Activated T-helper 1 cell treated with anti-CD3 and anti-CD28 coated beads, Interleukin-12 subunit alpha, Interleukin-12 subunit beta, Interleukin-2, Interleukin-4 antibody, amounts not matched to agents 30 ng/mL and 10 ng/mL and 1 ng/mL, durations not matched to agents 14 hours and 24 hours and 36 hours (primary cell): ENCODE results near the gene NCAM2. TPM values are rescaled to one million over a fixed set of nuclear protein-coding genes. Genes with fewer than 3 reads are reported as not detected.

Source experiments
- DNase-seq: peaks from one replicate; pipeline ENCODE4 v3.0.0; 2021; ENCODE audit warnings: low spot score
- H3K27ac Mint-ChIP-seq: one replicate; pipeline ENCODE4 v1.8.0; 2021; ENCODE audit warnings: mild to moderate bottlenecking, mixed read lengths
- H3K27me3 Mint-ChIP-seq: one replicate; pipeline ENCODE4 v1.8.0; 2022; ENCODE audit warnings: mild to moderate bottlenecking, moderate library complexity, mixed read lengths; ENCODE audit not compliant: insufficient read depth
- H3K36me3 Mint-ChIP-seq: one replicate; pipeline ENCODE4 v1.8.0; 2021; ENCODE audit warnings: low read depth, mixed read lengths
- H3K4me1 Mint-ChIP-seq: one replicate; pipeline ENCODE4 v1.8.0; 2021; ENCODE audit warnings: low read depth, mixed read lengths
- H3K4me3 Mint-ChIP-seq: one replicate; pipeline ENCODE4 v1.8.0; 2021; ENCODE audit warnings: mild to moderate bottlenecking, moderate library complexity, mixed read lengths
- H3K9me3 Mint-ChIP-seq: one replicate; pipeline ENCODE4 v1.8.0; 2021; ENCODE audit warnings: mixed read lengths
- intact Hi-C: fragments of 100-400 bp; cut with micrococcal nuclease; formaldehyde crosslinking; loops from one replicate; pipeline ENCODE4 v1.15.1; 2024
- total RNA-seq: library from RNA; stranded (reverse); gene quantifications from 2 replicates; pipeline ENCODE4 v1.2.3, GENCODE V29; 2022

NCAM2 gene
- total RNA-seq, 1 donor from 2014 or later, result not detected

DNA sequence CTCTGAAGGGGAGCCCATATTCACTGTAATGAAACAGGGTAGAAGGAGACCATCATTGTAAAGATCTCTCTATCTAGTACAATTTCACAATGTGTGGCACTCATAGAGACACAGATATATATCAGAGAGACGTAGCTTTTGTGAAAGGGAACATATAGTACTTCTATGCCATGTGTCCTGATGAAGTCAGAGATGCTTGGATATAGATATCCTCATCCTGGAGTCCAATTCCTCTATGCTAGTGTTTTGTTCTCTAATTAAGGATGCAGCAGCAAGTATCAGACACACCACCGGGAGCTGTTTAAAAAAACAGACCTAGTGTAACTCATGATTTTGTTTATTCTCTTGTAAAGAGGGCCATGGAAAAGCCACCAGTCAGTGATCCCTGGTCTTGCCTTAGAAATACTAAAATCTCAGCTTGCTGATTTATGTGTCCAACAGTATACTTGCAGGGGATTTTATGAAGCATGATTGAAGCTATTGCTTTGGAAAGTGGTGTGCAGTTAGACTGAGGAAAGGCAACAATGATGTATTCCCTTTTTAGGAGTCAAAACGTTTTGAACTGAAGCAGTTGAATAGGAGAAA, 2.5 kb downstream of the NCAM2 start:
- intact Hi-C loops, result loop anchor here (10.0 kb wide), 1 partner anchor 374 kb away; no protein-coding TSS in a partner anchor
- DNase-seq, result no peak
- no peaks in the 10 kb centered on the region for H3K36me3 Mint-ChIP-seq
- peaks cover 6% of the 10 kb centered on the region for H3K4me1 Mint-ChIP-seq
- peaks cover 29% of the 10 kb centered on the region for H3K27me3 Mint-ChIP-seq
- H3K4me3 Mint-ChIP-seq, result no peak overlapping the region
- H3K9me3 Mint-ChIP-seq, result no peaks in the 10 kb centered on the region
- H3K27ac Mint-ChIP-seq, result no peak overlapping the region

DNA sequence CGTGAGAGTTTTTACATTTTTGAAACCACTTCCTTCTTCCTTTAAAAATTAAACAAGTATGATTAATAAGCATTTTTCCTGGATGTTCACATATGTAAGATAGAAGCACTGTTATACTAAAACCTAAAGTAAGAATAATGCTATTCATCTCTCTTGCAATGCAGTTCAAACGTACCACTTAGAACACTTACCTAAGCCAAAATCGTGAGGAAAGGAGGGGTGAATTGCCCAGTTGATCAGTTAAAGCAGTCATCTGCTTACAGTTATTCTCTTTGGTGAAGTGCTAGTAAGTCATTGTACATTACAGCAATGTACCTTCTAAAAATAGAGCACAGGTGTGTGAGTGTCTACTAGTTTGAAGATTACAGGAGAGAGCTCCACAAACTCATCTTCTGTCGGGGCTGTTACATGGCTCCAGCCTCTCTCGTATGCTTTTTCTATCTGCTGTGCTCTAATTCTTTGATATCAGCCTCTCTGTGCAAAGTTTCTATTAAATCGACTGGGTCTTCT, 3.4 kb downstream of the NCAM2 start:
- peaks cover 6% of the 10 kb centered on the region for H3K4me1 Mint-ChIP-seq
- intact Hi-C loops, result loop anchor here (10.0 kb wide), 1 partner anchor 373 kb away; no protein-coding TSS in a partner anchor
- peaks cover 29% of the 10 kb centered on the region for H3K27me3 Mint-ChIP-seq
- H3K27ac Mint-ChIP-seq, result no peak overlapping the region
- H3K9me3 Mint-ChIP-seq, result no peaks in the 10 kb centered on the region
- DNase-seq, result no peak
- no peaks in the 10 kb centered on the region for H3K36me3 Mint-ChIP-seq
- no peak overlapping the region for H3K4me3 Mint-ChIP-seq

DNA sequence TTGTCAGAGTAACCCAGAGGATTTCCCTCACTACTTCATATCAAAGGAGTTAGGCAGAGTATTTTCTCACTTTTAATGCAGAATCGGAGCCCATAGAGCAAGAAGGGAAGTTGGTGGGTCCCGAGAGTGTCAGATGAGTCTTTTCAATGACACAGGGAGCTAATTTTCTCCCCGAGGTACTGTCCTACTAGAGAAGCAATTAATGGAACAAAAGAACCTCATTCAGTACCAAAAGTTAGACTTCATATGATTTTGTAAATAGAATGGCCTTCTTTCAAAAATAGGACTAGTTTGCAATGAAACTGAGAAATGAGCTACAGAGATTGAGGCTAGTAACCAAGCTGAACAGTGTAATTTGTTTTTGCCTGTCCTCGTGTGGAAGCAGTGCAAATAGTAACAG, 3.9 kb downstream of the NCAM2 start:
- DNase-seq, result no peak
- Mint-ChIP-seq H3K4me1 (peaks cover 6% of the 10 kb centered on the region), H3K9me3 (no peaks in the 10 kb centered on the region), H3K36me3 (no peaks in the 10 kb centered on the region), H3K27me3 (peaks cover 24% of the 10 kb centered on the region), H3K4me3 (no peak overlapping the region), H3K27ac (no peak overlapping the region)
- intact Hi-C loops, result loop anchor here (10.0 kb wide), 1 partner anchor 373 kb away; no protein-coding TSS in a partner anchor

DNA sequence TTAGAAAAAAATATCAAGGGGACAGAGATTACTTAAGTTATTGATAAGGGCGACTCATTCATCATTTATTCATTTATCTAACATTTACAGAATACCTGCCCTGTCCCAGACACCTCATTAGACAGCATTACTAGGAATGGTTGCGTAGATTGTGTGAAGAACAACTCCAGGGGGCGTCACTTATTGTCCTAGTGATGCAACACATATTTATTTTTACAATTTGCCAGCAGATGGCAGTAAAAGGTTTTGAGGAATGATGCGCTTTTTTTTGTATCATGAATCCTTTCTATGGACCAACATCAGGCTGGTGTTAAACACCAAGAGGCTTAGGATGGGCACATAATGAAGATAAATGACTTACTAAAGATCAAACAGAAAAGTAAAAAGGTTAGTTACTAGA, 5.5 kb downstream of the NCAM2 start:
- H3K9me3 Mint-ChIP-seq, result no peaks in the 10 kb centered on the region
- peaks cover 17% of the 10 kb centered on the region for H3K27me3 Mint-ChIP-seq
- no peak overlapping the region for H3K27ac Mint-ChIP-seq
- H3K4me1 Mint-ChIP-seq, result peaks cover 2% of the 10 kb centered on the region
- intact Hi-C loops, result loop anchor here (10.0 kb wide), 1 partner anchor 371 kb away; no protein-coding TSS in a partner anchor
- no peak overlapping the region for H3K4me3 Mint-ChIP-seq
- no peaks in the 10 kb centered on the region for H3K36me3 Mint-ChIP-seq
- DNase-seq, result no peak

DNA sequence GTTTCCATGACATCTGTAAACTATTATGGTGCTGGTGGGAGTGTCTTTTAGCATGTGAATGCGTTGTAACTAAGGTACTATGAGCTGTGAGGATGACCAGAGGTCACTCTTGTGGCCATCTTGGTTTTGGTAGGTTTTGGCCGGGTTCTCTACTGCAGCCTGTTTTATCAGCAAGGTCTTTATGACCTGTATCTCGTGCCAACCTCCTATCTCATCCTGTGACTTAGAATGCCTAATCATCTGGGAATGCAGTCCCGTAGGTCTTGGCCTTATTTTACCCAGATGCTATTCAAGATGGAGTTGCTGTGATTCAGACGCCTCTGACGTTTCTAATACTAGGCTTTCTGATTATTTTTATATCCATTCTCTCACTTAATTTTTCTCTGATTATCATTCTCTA, 9.4 kb downstream of the NCAM2 start:
- Mint-ChIP-seq H3K27me3 (no peaks in the 10 kb centered on the region), H3K27ac (no peak overlapping the region), H3K9me3 (no peaks in the 10 kb centered on the region), H3K4me1 (no peaks in the 10 kb centered on the region), H3K4me3 (no peak overlapping the region), H3K36me3 (no peaks in the 10 kb centered on the region)
- no peak for DNase-seq
- intact Hi-C loops, result loop anchor here (10.0 kb wide), 1 partner anchor 367 kb away; no protein-coding TSS in a partner anchor

DNA sequence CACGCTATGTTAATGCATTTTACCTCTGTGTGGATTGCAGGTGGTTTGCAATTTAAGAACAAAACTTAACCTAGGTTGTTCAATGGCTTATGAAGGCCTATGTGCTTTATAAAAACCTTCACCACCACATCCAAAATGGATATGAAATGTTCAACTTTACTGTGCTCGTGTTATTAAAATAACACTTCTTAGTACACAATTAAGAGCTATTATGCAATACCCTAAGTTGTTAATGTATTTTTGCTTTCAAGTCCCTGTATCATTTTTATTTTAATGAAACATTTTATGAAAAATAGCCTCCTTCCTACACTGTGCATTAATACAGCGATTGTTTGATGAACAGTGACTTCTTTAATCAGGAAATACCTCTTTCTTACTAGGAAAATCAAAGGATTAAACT, 12.0 kb downstream of the NCAM2 start:
- H3K9me3 Mint-ChIP-seq, result no peaks in the 10 kb centered on the region
- intact Hi-C loops, result no loop called here
- no peaks in the 10 kb centered on the region for H3K4me1 Mint-ChIP-seq
- H3K27me3 Mint-ChIP-seq, result no peaks in the 10 kb centered on the region
- no peaks in the 10 kb centered on the region for H3K36me3 Mint-ChIP-seq
- DNase-seq, result no peak
- no peak overlapping the region for H3K4me3 Mint-ChIP-seq
- H3K27ac Mint-ChIP-seq, result no peak overlapping the region

DNA sequence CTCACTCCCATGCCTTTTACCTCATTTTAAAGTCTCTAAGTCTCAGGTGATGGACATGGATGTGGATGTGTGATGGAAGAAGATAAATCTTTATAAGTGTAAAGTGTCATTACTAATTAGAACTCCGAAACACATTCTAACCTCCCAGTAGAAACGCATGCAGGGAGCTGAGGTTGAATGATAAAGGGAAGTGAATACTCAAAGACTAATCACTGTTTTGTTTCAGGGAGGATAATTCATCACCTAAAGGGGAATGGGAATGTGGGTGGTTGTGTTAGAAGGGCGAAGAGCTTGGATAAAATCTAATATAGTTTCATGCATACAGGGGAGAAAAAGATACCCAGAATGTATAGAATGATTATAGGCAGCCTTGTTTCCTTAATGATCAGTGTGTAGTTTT, 12.5 kb downstream of the NCAM2 start:
- no peaks in the 10 kb centered on the region for H3K9me3 Mint-ChIP-seq
- H3K36me3 Mint-ChIP-seq, result no peaks in the 10 kb centered on the region
- no peak overlapping the region for H3K27ac Mint-ChIP-seq
- no peaks in the 10 kb centered on the region for H3K4me1 Mint-ChIP-seq
- DNase-seq, result no peak
- no peak overlapping the region for H3K4me3 Mint-ChIP-seq
- H3K27me3 Mint-ChIP-seq, result no peaks in the 10 kb centered on the region
- intact Hi-C loops, result no loop called here

DNA sequence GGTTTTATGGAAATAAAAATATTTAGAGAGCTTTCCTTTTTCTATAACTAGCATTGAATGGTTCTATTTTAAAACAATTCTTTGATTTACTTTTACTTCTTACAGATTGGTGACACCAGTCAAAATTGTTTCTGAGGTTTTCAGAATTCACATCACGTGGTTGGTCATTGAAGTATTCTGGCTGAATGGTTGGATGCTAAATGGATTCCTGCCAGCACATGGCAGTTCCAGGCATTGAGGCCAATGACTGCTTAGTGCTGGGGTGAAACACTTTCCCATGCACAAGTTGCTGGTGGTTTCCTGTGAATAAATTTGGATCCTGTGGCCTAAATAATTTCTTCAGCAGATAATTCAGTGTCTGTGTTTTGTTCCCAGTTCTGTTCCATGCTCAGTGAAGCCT, 20.6 kb downstream of the NCAM2 start:
- no peak overlapping the region for H3K4me3 Mint-ChIP-seq
- H3K4me1 Mint-ChIP-seq, result no peaks in the 10 kb centered on the region
- intact Hi-C loops, result no loop called here
- no peak overlapping the region for H3K27ac Mint-ChIP-seq
- no peak for DNase-seq
- H3K27me3 Mint-ChIP-seq, result no peaks in the 10 kb centered on the region
- no peaks in the 10 kb centered on the region for H3K9me3 Mint-ChIP-seq
- H3K36me3 Mint-ChIP-seq, result no peaks in the 10 kb centered on the region

DNA sequence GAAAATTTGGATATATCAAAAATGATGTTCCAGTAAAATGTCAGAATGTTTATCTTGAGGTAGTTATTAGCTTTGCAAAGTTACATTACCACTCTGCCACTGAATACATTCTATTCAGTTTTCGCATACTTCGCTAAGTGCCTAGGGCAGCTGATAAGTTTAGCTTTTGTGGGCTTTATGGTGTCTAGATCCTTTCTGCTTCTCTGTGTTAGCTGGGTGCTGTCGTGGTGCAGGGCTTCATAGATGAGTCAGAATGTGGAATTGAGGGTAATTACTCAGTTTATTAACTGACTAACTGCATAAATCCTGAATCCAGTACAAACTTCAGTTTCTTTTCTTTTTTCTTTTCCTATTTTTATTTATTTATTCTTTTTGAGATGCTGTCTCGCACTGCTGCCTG, 21.5 kb downstream of the NCAM2 start:
- no peak overlapping the region for H3K27ac Mint-ChIP-seq
- no peak for DNase-seq
- no peak overlapping the region for H3K4me3 Mint-ChIP-seq
- intact Hi-C loops, result no loop called here
- H3K4me1 Mint-ChIP-seq, result no peaks in the 10 kb centered on the region
- no peaks in the 10 kb centered on the region for H3K27me3 Mint-ChIP-seq
- no peaks in the 10 kb centered on the region for H3K36me3 Mint-ChIP-seq
- no peaks in the 10 kb centered on the region for H3K9me3 Mint-ChIP-seq

DNA sequence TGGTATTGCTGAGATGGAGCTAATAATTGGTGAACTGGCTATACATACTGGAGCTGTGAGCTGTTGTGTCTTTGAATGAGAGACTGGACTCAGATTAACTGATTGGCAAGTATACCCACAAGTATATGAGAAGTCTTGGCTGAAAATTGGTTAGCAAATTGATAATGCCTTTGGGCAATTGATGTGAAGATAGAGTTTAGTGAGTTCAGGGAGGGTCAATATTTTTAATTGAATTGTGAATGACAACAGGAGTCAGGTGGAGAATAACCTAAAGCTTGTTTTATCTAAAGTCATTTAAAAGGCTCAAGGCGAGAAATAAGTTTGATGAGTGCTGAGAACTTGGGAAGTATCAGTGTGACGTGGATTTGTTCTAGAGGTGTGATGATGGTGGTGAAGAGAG, 27.5 kb downstream of the NCAM2 start:
- H3K27me3 Mint-ChIP-seq, result no peaks in the 10 kb centered on the region
- H3K4me1 Mint-ChIP-seq, result no peaks in the 10 kb centered on the region
- intact Hi-C loops, result no loop called here
- no peaks in the 10 kb centered on the region for H3K36me3 Mint-ChIP-seq
- no peak overlapping the region for H3K4me3 Mint-ChIP-seq
- no peaks in the 10 kb centered on the region for H3K9me3 Mint-ChIP-seq
- no peak for DNase-seq
- H3K27ac Mint-ChIP-seq, result no peak overlapping the region

DNA sequence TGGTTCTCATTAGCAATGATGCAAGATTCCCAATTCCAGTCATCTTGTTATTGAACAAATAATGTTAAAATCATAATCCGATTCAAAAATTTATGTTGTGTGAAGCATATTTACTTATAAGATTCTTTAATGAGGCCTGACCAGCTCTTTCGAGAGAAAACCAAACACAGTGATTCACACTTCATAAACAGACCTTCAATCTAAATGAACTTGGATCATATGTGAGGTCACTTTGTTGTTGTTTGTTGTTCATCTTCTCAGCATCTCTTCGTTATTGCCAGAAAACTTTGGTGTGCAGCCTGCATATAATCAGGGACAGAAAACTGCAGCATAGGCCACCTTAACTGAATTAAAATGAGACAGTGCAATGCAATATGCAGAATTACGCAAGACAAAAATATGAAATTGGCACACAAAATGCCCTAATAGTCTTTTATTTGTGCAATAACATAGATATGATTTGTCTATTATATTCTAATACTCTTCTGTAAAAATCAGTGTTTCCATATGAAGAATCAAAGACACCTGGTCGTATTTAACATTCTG, 30.1 kb downstream of the NCAM2 start:
- Mint-ChIP-seq H3K9me3 (no peaks in the 10 kb centered on the region), H3K27ac (no peak overlapping the region), H3K4me1 (no peaks in the 10 kb centered on the region), H3K36me3 (no peaks in the 10 kb centered on the region), H3K4me3 (no peak overlapping the region), H3K27me3 (no peaks in the 10 kb centered on the region)
- intact Hi-C loops, result no loop called here
- DNase-seq, result no peak

DNA sequence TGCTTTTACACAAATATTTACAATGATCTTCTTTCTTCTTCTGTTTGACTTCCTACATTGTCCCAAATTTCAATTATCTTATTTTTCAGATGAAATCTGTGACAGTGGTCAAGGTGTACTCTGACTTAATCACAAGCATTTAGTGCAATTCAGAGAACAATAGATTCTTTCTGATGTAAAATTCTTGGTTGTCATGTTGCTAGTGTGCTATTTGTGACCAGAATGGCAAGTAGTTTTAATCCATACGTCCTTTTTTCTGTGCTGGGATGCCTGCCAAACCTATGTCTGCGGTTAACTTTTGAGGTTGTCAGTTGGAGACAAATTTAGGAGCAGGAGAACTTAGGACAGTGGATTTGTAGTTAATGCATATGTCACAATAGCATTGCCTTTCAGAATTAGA, 31.0 kb downstream of the NCAM2 start:
- H3K36me3 Mint-ChIP-seq, result no peaks in the 10 kb centered on the region
- no peak overlapping the region for H3K4me3 Mint-ChIP-seq
- H3K27me3 Mint-ChIP-seq, result no peaks in the 10 kb centered on the region
- H3K27ac Mint-ChIP-seq, result no peak overlapping the region
- no peaks in the 10 kb centered on the region for H3K9me3 Mint-ChIP-seq
- DNase-seq, result no peak
- intact Hi-C loops, result no loop called here
- no peaks in the 10 kb centered on the region for H3K4me1 Mint-ChIP-seq

DNA sequence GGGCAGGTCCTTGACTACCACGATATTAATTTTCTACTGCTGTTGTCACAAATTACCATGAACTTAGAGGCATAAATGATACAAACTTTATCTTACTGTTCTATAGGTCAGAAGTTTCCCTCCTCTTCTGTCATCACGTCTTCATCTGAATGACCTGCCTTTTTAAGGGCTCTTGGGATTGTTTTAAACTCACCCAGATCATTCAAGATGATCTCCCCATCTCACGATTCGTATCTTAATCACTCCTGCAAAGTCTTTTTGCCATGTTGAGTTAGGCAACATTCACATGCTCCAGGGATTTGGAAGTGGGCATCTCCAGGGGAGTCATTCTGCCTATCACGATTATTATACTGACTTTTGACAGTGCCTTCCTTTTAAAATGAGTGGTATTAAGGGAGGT, 32.1 kb downstream of the NCAM2 start:
- Mint-ChIP-seq H3K36me3 (no peaks in the 10 kb centered on the region), H3K4me3 (no peak overlapping the region), H3K4me1 (no peaks in the 10 kb centered on the region), H3K27me3 (no peaks in the 10 kb centered on the region), H3K27ac (no peak overlapping the region), H3K9me3 (no peaks in the 10 kb centered on the region)
- intact Hi-C loops, result no loop called here
- no peak for DNase-seq
